Measurements from ENCODE around the gene ZFP1. TPM values are rescaled to one million over a fixed set of nuclear protein-coding genes. Genes with fewer than 3 reads are reported as not detected.

ZFP1 gene
- 6.7 and 8.2 TPM in 2 replicates for total RNA-seq

GRCh38 chr16:75148311-75149195 is at the start of gene ZFP1:
Gene ZFP1 (plus strand): TSS chr16:75148524. CDS start chr16:75152952, 4,428 bp downstream.

DNA sequence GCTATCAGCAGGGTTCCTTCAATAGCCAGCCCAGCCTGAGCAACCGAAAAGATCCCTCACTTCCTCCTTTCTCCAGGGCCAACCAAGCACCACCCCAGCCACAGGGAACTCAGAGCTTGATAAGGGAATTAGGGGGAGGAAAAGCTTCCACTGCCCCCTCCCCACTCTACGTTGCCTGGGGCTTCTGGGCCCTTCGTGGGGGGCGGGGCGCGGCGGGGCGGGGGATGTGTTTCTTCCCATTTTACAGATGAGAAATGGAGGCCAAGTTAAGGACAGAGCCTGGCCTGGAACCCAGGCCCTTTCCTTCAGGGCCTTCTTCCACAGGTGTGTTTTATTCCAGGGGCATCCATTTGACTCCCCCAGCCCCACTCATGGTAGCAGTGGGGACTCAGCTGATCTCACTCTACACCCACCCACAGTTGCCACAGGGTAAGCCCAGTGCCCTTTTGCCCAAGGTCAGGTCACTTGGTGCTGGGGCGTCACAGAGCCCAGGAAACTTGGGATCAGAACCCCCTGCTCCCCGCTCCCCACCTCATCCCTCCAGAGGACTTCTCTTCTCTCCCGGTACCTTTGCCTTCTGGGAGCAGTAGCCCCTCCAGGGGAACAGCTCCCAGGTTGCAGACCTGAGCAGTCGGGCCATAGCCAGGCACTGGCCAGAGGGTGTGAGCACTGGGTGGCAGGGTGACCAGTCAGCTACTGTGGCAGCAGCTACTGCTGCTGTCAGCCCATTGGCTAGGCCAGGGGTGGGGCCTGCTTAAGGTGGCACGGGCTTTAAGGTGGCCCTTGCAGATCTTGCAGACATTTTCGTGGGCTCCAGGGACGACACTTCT is 32.0 kb upstream of the ZFP1 start, which contains the start of gene LDHD:
LDHD (minus strand) TSS at position 700 of the 830 bp plus-strand sequence; CDS start at position 640, 60 bp downstream.

DNA sequence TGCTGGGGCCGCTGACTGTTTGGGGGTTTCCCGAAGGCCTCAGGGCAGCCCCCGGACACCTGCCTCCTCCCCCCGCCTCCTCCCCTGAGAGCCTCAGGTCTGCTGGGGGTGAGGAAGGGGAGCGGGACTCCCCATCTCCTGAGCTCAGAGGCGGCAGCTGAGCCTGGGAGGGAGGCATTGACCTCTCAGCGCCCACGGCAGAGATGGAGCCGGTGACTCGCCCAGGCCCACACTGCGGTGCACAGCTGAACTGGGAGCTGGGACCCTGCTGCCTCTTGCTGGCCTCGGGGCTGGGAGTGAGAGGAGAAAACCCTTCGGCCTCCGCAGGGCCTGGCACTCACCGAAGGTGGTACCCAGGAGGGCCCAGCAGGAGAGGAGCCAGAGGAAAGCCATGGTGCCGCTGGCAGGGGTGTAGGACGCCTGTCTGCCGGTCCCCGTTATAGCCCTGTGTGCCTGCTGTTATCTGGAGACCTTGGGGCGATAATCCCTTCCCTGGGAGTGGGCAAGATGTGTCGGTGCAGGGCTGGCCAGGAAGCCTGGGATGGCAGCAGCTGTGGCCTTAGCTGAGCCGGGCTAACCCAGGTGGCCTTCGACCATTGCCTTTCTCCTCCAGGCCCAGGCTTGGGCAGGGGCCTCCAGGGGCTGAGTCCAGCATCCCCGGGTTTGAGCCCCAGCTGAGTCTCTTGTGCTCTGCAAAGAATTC is 58.6 kb downstream of the ZFP1 start, which contains the start of gene CTRB2:
CTRB2 (minus strand) TSS at position 413 of the 703 bp plus-strand sequence; CDS start at position 393, 20 bp downstream.

DNA sequence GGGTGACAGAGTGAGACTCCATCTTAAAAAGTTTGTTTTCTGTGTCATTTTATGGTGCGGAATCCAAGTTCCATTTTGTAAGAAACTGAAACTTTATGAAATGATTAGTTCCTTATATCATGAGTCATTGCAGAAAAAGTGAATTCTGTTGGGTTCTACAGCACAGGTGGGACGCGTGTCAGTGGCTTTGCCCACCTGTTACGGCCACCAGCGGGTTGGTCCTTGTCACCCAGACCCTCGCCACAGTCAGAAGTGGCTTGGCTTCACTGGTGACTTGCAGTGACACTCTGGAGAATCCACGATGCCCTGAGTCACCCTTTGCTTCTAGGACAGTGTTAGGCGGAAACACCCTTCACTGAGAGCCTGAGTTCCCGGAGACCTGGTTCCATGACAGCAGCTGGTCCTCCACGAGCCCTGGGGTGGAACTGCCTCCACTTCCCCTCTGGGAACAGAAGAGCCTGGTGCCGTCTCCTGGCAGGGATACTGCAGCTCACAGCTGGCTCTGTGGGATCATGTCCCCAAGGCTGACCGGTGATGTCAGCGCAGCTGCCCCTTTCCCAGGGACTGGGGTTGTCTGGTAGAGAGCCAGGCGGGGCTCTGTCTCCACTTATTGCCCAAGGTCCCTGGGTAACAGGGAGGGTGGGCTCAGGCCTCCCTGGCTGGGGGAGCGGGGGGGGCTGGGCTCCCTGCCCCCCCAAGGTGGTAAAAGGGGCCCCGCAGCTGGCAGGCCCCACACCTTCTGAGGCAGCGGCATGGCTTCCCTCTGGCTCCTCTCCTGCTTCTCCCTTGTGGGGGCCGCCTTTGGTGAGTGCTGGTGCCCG is 70.1 kb downstream of the ZFP1 start, which contains the start of gene CTRB1:
CTRB1 (plus strand) TSS at position 733 of the 821 bp plus-strand sequence; CDS start at position 753, 20 bp downstream.

Other genes starting within 250 kb of the ZFP1 start
- 6.7 and 11.6 TPM in 2 replicates for gene WDR59, start 163.4 kb upstream of the ZFP1 start, total RNA-seq
- gene ZNRF1, start 149.5 kb upstream of the ZFP1 start, total RNA-seq = 23.6 and 26.6 TPM in 2 replicates
- 0.34 and 0.45 TPM in 2 replicates for gene LDHD, start 31.7 kb upstream of the ZFP1 start, total RNA-seq
- not detected in 2 replicates for gene CTRB2, start 58.6 kb downstream of the ZFP1 start, total RNA-seq
- not detected in 2 replicates for gene CTRB1, start 70.5 kb downstream of the ZFP1 start, total RNA-seq
- gene BCAR1, start 103.1 kb downstream of the ZFP1 start, total RNA-seq = 73.9 and 76.3 TPM in 2 replicates

Measured in bronchus fibroblast of lung (primary cell).